Erythroblast (primary cell): ENCODE results near the gene KCNIP4.

Experiments
- DNase-seq, 2 experiments: peaks; one replicate each; lab custom pipeline; 2025; lab: John Stamatoyannopoulos, UW
- GATA1 ChIP-seq: IDR thresholded peaks from 2 replicates; pipeline ENCODE4 v1.6.1; 2011; ENCODE audit warnings: low read depth, mild to moderate bottlenecking, control low read depth, low read length, moderate library complexity
- POLR2A ChIP-seq: IDR thresholded peaks from 2 replicates; pipeline ENCODE4 v1.6.1; 2011; ENCODE audit warnings: mild to moderate bottlenecking, low read length

Gene KCNIP4

DNA sequence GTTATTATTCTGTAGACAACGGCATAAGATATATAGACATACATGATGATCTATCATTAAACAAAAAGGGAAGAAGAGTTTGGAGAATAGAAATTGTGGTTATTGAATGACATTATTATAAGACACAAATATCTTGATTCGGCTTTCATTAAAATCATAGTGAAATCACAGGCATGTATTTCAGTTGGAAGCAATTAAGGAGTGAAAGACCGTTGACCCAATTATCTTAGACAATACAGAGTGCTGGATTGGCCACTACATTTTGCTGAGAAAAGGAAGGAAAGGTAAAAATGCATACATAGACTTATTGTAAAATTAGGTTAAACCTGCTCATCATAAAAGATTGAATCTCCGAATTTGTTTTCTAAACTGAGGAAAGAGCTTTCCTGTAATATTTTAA lies 209.8 kb downstream of the KCNIP4 start:
- no peak for DNase-seq
- no peak for TF ChIP-seq POLR2A
- TF ChIP-seq GATA1, result no peak

GRCh38 chr4:21735866-21736265 lies 212.7 kb downstream of the KCNIP4 start:
- no peak for DNase-seq
- TF ChIP-seq GATA1 (no peak), POLR2A (no peak)

GRCh38 chr4:21733894-21734630 lies 214.5 kb downstream of the KCNIP4 start:
- no peak for TF ChIP-seq GATA1
- no peak for DNase-seq

- TF ChIP-seq GATA1 (no peak), POLR2A (no peak)
- DNase-seq, result no peak
Measured at GRCh38 chr4:21728304-21728703, 220.3 kb downstream of the KCNIP4 start.

GRCh38 chr4:21726255-21726815 lies 222.2 kb downstream of the KCNIP4 start:
- TF ChIP-seq POLR2A, result no peak
- no peak for TF ChIP-seq GATA1
- DNase-seq, result no peak

- TF ChIP-seq POLR2A (no peak), GATA1 (no peak)
- DNase-seq, result no peak
Measured at GRCh38 chr4:21722157-21722839, 226.3 kb downstream of the KCNIP4 start.

DNA sequence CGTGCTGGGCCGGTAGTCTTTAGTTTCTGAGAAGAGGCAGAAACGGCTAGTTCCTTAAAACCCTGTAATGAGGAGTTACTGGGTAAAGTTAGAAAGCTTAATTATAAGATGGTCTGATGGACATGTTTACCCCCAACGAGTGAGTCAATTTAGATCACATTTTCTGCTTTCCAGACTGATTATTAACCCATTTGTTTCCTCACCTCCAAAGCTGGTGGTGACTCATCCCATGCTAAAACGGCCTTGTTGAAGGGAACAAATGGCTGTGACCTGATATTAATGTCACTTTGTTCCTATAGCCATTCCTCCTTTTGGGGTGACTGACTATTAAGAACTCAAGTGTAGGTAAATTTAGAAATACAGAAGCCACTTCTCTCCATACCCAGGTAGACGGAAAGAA lies 232.0 kb downstream of the KCNIP4 start:
- no peak for DNase-seq
- no peak for TF ChIP-seq GATA1
- no peak for TF ChIP-seq POLR2A

GRCh38 chr4:21710179-21710835 lies 238.3 kb downstream of the KCNIP4 start:
- no peak for DNase-seq
- no peak for TF ChIP-seq POLR2A
- no peak for TF ChIP-seq GATA1

DNA sequence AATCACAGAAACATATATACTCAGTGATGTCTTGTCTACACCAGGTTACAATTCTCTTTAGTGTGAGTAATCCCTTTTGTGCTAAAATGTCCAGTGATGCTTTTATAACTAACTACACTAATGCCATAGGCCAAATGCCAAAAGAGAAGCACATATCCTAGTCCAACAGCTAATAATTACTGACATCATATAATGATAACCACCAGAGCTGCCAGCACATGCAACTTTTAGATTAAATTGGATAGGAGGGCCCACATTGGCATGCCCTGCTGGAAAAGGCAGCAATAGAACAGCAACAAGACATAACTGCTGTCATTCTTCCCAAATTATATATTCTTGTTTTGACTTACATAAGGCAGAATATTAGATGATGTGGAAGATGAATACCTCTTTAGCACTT lies 238.8 kb downstream of the KCNIP4 start:
- TF ChIP-seq POLR2A (no peak), GATA1 (no peak)
- DNase-seq, result no peak

GRCh38 chr4:21709031-21709430 lies 239.5 kb downstream of the KCNIP4 start:
- no peak for TF ChIP-seq GATA1
- no peak for TF ChIP-seq POLR2A
- DNase-seq, result no peak

- DNase-seq, result no peak
- TF ChIP-seq POLR2A (no peak), GATA1 (no peak)
Measured at GRCh38 chr4:21699446-21699845, 249.1 kb downstream of the KCNIP4 start.

- TF ChIP-seq GATA1, result no peak
- TF ChIP-seq POLR2A, result no peak
- no peak for DNase-seq
Measured at GRCh38 chr4:21697583-21697982, 251.0 kb downstream of the KCNIP4 start.

DNA sequence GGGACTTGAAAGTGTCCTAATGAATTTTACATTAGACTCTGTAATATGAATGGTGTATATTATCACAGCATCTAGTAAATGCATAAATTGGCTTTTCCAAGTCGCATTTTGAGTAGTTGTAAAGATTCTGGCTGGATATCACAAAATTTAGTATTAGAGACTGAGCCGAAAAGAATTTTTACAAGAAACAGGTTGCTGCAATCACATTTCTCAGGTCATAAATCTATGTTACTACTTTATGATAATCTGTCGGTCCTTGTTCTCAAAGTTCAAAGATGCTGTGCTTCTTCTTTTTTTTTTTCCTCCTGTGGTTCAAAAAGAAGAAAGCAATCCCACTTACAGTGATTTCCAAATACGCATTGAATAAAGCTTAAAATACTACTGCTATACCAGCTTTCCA lies 253.4 kb downstream of the KCNIP4 start:
- no peak for TF ChIP-seq GATA1
- no peak for DNase-seq

DNA sequence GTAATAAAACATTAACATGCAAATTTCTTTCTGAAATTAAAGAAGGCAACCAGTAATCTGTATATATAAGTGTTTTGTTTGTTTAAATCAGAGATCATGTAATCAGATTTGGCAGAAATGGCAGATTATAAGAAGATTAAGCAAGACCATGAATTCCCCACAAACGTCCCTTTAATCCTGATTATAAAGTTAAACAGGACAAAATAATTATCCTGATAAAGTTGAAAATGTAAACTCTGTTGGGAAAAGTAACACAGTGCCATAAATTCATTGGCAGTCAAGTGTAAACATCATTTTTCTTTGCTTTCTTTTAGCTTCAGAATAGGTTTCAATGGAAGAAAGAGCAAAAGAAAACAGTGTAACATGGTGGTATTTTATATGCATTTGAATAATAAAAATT lies 256.3 kb downstream of the KCNIP4 start:
- no peak for DNase-seq
- no peak for TF ChIP-seq GATA1
- no peak for TF ChIP-seq POLR2A

DNA sequence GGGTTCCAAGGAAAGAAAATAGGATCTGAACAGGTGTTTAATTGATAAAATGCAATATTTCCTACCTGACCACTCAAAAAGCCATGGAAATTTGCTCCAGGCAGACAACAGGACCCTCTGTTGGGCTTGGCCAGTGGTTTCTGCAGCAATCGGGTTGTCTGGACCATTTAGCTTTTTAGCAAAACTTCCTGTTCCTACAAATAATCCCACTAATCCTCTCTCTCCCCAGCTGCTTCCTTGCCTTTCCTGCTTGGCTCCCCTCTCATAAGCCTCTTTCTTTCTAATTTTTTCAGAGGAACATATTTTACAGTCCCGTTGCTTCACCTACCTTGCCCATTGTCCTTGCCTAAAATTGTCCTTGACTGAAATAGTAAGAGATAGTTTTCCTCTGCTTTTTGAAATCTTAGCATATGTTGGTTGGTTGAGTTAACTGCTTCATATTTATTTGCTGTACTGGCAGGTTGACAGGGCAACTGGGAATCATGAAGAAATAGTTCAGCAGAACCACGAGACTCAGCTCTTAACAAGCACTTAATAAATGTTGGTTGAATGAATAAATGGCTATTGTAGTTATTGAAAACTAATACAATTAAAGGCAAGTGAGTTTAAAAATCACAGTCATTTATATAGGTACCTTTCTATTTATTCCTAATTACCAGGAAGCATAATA lies 259.8 kb downstream of the KCNIP4 start:
- no peak for DNase-seq
- TF ChIP-seq POLR2A (no peak), GATA1 (no peak)
